Right atrium auricular region (tissue), 2 donors: Measurements from ENCODE around the gene SETD9. TPM values are rescaled to one million over a fixed set of nuclear protein-coding genes. Genes with fewer than 3 reads are reported as not detected.

Experiments used
- DNase-seq: peaks from one replicate; pipeline ENCODE4 v3.0.0-alpha.2; 2019; ENCODE audit warnings: low spot score
- H3K27ac ChIP-seq, 2 donors: fragments of 200-600 bp; sonication (generic); 1 replicate in 1 of 2; 2 replicates in 1 of 2; pipeline ENCODE4 v1.5.1; 2016 to 2019
- H3K27me3 ChIP-seq, 2 donors: fragments of 200-600 bp; sonication (generic); one replicate each; pipeline versions ENCODE4 v1.5.1 to v1.6.0; 2017 to 2019
- H3K36me3 ChIP-seq: fragments of 200-600 bp; sonication (generic); one replicate; pipeline ENCODE4 v1.5.1; 2016
- H3K4me1 ChIP-seq, 2 donors: fragments of 200-600 bp; sonication (generic); one replicate each; pipeline versions ENCODE4 v1.5.1 to v1.6.0; 2017 to 2019
- H3K4me3 ChIP-seq, 2 donors: fragments of 200-600 bp; sonication (generic); 1 replicate in 1 of 2; 2 replicates in 1 of 2; pipeline ENCODE4 v1.5.1; 2017 to 2019; ENCODE audit warnings: mild to moderate bottlenecking in 1 of 2, moderate library complexity in 1 of 2
- H3K9me3 ChIP-seq, 2 donors: fragments of 200-600 bp; sonication (generic); one replicate each; pipeline ENCODE4 v1.5.1; 2019
- total RNA-seq, 2 donors: library from RNA; depleted of rRNA; stranded (reverse); fragments of >200 nt; gene quantifications; one replicate each; pipeline ENCODE4 v1.1.0, GENCODE V29; 2016
- TF ChIP-seq, protein P1 (sequence below), 2 donors: fragments of 200-600 bp; sonication (generic); IDR thresholded peaks; one replicate each; pipeline ENCODE4 v1.5.1; 2019; ENCODE audit warnings: antibody characterized with exemption in 2 of 2

SETD9 gene
- total RNA-seq, 2 donors from 2014 or later: 11.8 to 21.5 TPM

DNA sequence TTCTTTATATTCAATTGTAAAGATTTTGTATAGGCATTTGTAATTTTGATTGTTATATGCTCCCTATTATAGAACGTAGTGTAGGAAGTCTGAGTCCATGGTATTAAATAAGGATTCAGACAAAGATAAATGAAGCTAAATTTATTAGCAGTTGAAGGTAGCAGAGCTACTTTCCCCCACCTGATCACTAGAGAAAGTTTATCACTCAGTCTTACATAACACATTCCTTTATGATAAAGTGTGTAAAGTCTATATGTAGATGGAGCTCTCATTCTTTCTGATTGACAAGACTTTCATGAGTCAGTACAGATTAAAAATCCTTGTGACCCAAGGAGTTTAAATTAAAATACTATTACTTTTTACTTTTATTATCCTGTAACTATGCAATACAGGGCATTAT lies 44.9 kb downstream of the SETD9 start:
- TF ChIP-seq, protein P1, sequence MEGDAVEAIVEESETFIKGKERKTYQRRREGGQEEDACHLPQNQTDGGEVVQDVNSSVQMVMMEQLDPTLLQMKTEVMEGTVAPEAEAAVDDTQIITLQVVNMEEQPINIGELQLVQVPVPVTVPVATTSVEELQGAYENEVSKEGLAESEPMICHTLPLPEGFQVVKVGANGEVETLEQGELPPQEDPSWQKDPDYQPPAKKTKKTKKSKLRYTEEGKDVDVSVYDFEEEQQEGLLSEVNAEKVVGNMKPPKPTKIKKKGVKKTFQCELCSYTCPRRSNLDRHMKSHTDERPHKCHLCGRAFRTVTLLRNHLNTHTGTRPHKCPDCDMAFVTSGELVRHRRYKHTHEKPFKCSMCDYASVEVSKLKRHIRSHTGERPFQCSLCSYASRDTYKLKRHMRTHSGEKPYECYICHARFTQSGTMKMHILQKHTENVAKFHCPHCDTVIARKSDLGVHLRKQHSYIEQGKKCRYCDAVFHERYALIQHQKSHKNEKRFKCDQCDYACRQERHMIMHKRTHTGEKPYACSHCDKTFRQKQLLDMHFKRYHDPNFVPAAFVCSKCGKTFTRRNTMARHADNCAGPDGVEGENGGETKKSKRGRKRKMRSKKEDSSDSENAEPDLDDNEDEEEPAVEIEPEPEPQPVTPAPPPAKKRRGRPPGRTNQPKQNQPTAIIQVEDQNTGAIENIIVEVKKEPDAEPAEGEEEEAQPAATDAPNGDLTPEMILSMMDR (IDR thresholded peaks at IDR 0.05): no peak
- H3K36me3 ChIP-seq: no peaks in the 10 kb centered on the region

DNA sequence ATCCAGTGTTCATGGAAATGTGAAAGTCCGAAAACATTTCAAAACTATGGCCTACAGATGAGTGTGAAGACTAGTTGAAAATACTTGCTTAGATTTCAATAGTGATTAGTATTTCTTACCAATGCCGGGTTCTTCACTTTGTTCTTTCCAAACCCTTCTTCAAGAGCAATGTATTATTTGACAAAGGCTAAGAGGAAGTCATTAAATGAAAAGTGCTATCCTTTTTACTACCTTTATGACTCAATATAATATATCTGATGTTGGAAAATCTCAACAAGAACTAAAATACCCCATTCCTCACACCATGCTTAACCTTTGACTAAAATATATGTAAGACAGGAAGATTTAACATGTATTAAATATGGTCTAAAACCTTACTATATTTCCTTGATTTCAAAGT lies 49.2 kb downstream of the SETD9 start:
- Histone ChIP-seq H3K9me3 (no peaks in the 10 kb centered on the region), H3K4me1 (no peaks in the 10 kb centered on the region), H3K27ac (no peak overlapping the region), H3K4me3 (no peak overlapping the region), H3K27me3 (no peaks in the 10 kb centered on the region), H3K36me3 (no peaks in the 10 kb centered on the region)
- TF ChIP-seq, protein P1 (IDR thresholded peaks at IDR 0.05): no peak
- DNase-seq: no peak

More for the DNA sequence above, 44.9 kb downstream of the SETD9 start:
- H3K27ac ChIP-seq: no peak overlapping the region
- peaks cover 0 to 16% of the 10 kb centered on the region in 2 donors for H3K4me1 ChIP-seq
- H3K4me3 ChIP-seq: no peak overlapping the region
- no peaks in the 10 kb centered on the region for H3K9me3 ChIP-seq
- DNase-seq: no peak
- H3K27me3 ChIP-seq: no peaks in the 10 kb centered on the region

DNA sequence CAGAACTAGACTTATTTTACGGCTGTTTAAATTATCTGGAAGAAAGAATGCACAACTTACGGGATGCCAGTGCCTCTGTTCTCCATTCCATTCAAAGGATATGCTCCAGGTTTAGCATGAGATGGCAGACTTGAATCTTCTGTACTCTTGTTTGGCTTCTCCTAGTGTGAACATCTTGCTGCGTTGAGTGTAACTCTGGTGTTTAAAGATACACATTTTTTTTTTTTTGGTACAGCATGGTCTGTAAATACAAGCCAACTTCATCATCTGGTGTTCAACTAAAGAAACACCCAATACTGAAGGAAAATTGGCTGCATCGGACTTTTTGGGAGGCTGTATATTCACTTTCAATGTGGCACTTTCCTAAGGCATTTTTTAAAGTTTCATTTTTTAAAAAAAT lies 49.9 kb downstream of the SETD9 start:
- no peaks in the 10 kb centered on the region for H3K27me3 ChIP-seq
- H3K4me3 ChIP-seq: no peak overlapping the region
- H3K4me1 ChIP-seq: no peaks in the 10 kb centered on the region
- H3K36me3 ChIP-seq: no peaks in the 10 kb centered on the region
- H3K9me3 ChIP-seq: no peaks in the 10 kb centered on the region
- no peak for DNase-seq
- TF ChIP-seq, protein P1 (IDR thresholded peaks at IDR 0.05): no peak
- no peak overlapping the region for H3K27ac ChIP-seq

DNA sequence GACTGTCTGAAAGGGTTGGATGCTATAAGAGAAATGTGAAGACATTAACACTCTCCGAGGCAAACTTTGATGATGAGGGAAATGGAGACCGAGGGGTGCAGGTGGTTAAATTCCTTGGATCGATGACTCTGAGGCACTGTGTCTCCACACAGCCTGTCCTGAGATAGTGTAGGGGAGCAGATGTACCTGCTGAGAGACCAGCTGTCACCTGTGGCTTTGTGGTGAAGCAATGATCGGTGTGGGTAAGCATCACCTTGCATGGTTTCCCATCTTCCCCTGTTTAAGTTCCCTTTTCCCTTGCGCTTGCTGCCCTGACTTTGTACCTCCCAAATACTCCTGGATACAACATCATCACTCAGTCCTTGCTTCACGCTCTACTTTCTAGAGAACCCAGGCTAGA lies 52.4 kb downstream of the SETD9 start:
- H3K4me3 ChIP-seq: no peak overlapping the region
- TF ChIP-seq, protein P1 (IDR thresholded peaks at IDR 0.05): no peak
- H3K27ac ChIP-seq: no peak overlapping the region
- H3K9me3 ChIP-seq: no peaks in the 10 kb centered on the region
- no peaks in the 10 kb centered on the region for H3K4me1 ChIP-seq
- no peaks in the 10 kb centered on the region for H3K27me3 ChIP-seq
- no peaks in the 10 kb centered on the region for H3K36me3 ChIP-seq
- DNase-seq: no peak

DNA sequence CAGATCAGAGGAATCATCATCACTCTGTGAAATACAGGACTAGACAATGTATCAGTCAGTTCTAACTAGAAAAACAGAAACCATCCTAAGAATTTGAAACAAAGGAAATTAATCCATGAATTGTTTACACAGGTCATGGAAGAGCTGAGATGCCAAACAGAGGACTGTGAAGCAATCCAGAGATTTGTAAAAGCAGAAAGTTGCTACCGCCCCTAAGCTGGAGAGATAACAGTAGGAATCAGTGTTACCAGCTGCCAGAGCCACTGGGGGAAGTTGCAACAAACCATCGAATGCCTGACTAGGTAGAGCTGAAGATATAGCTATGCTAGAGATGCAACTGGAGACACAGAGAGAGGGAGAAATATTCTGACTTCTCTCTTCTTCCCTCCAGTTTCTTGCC lies 52.9 kb downstream of the SETD9 start:
- H3K36me3 ChIP-seq: no peaks in the 10 kb centered on the region
- H3K9me3 ChIP-seq: no peaks in the 10 kb centered on the region
- H3K4me3 ChIP-seq: no peak overlapping the region
- no peak for DNase-seq
- H3K4me1 ChIP-seq: no peaks in the 10 kb centered on the region
- no peaks in the 10 kb centered on the region for H3K27me3 ChIP-seq
- no peak overlapping the region for H3K27ac ChIP-seq
- TF ChIP-seq, protein P1 (IDR thresholded peaks at IDR 0.05): no peak

DNA sequence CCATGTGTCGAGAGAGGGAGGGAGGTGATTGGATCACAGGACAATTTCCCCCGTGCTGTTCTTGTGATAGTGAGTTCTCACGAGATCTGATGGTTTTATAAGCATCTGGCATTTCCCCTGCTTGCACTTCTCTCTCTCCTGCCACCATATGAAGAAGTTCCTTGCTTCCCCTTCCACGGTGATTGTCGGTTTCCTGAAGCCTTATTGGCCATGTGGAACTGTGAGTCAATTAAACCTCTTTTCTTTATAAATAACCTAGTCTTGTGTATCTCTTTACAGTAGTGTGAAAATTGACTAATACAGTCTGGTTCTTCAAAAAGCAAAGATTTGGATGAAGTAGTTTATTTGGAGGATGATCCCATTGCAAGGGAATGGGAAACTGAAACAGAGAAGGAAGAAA lies 53.9 kb downstream of the SETD9 start:
- no peaks in the 10 kb centered on the region for H3K9me3 ChIP-seq
- no peak overlapping the region for H3K27ac ChIP-seq
- H3K4me1 ChIP-seq: no peaks in the 10 kb centered on the region
- DNase-seq: no peak
- no peaks in the 10 kb centered on the region for H3K36me3 ChIP-seq
- no peak overlapping the region for H3K4me3 ChIP-seq
- H3K27me3 ChIP-seq: no peaks in the 10 kb centered on the region
- TF ChIP-seq, protein P1 (IDR thresholded peaks at IDR 0.05): no peak
